Peyer's patch (tissue), 4 donors: Measurements from ENCODE around the gene GSTA4. TPM values are rescaled to one million over a fixed set of nuclear protein-coding genes. Genes with fewer than 3 reads are reported as not detected.
A peak's percentile ranks its signal among the peaks of the same experiment; 100 is the strongest.

Experiments
- DNase-seq, 3 donors: peaks; one replicate each; pipeline ENCODE4 v3.0.0-alpha.2; 2017 to 2019
- H3K27ac ChIP-seq, 4 donors: fragments of 200-600 bp; sonication (generic); one replicate each; pipeline ENCODE4 v1.5.1; 2016 to 2019
- H3K27me3 ChIP-seq, 2 donors: fragments of 200-600 bp; sonication (generic); one replicate each; pipeline ENCODE4 v1.5.1; 2019
- H3K36me3 ChIP-seq, 3 donors: fragments of 200-600 bp; sonication (generic); one replicate each; pipeline ENCODE4 v1.5.1; 2016 to 2019
- H3K4me1 ChIP-seq, 4 donors: fragments of 200-600 bp; sonication (generic); one replicate each; pipeline ENCODE4 v1.5.1; 2016 to 2019
- H3K4me3 ChIP-seq, 4 donors: fragments of 200-600 bp; sonication (generic); 1 replicate in 3 of 4; 2 replicates in 1 of 4; pipeline ENCODE4 v1.5.1; 2016 to 2019; ENCODE audit warnings: mild to moderate bottlenecking in 1 of 4
- H3K9me3 ChIP-seq, 4 donors: fragments of 200-600 bp; sonication (generic); one replicate each; pipeline ENCODE4 v1.5.1; 2016 to 2019; ENCODE audit warnings: mild to moderate bottlenecking in 1 of 4
- CTCF ChIP-seq, 6 experiments: fragments of 450-650 bp in 4 of 6; fragments of 200-600 bp in 2 of 6; sonication (generic) in 1 of 6; IDR thresholded peaks; one replicate each; pipeline ENCODE4 v1.5.1; 2017 to 2019; ENCODE audit warnings: antibody characterized with exemption in 6 of 6, mild to moderate bottlenecking in 3 of 6, moderate library complexity in 1 of 6
- POLR2A ChIP-seq, 2 donors: fragments of 450-650 bp; IDR thresholded peaks; one replicate each; pipeline ENCODE4 v1.5.1; 2017; ENCODE audit warnings: antibody characterized with exemption in 2 of 2, mild to moderate bottlenecking in 2 of 2, moderate library complexity in 2 of 2
- total RNA-seq, 4 donors: library from RNA; depleted of rRNA; stranded (reverse); fragments of >200 nt; gene quantifications; one replicate each; pipeline ENCODE4 v1.1.0, GENCODE V29; 2016

GSTA4 gene
- total RNA-seq, 4 donors from 2014 or later: 13.9 to 17.9 (median 15.0) TPM

GRCh38 chr6:52931351-52931750 lies 63.7 kb downstream of the GSTA4 start:
- no peak overlapping the region for H3K4me3 ChIP-seq
- TF ChIP-seq POLR2A (IDR thresholded peaks at IDR 0.05) (no peak), CTCF (IDR thresholded peaks at IDR 0.05) (no peak)

DNA sequence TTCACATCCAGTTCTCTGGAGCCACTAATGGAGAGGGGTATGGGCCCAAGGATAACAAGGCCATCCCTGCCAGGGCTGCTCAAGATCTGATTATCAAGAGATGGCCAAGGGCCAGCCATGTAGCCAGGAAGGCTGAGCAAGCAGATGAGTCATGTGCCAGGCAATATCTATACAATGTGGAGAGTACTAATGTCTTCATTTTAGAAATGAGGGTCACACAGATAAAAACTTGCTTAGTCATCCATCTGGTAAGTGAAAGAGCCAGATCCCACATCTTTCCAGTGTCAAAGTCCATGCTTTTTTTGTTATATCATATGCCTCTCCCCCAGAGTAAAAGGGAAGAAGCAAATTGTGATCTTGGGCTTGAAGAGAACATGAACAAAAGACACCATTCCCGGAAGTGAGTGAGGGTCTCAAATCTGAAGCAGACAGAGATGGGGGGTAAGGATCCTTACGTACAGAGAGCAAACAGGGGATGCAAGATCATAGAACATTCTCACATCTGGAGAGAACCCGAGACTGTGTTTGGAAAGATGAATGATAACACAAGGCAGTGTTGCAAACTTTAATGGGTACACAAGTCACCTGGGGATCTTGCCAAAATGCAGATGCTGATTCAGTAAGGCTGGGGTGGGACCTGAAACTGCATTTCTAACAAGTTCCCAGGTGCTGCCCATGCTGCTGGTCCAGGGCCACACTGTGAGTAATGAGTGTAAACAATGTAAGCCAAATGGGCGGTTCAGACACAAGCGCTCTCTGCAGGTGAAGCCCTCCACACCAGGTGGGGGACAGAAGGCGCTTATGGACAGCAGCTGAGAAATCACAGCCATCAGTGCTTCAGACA lies 65.5 kb downstream of the GSTA4 start:
- Histone ChIP-seq H3K27ac (no peak overlapping the region), H3K27me3 (no peaks in the 10 kb centered on the region), H3K4me3 (no peak overlapping the region), H3K4me1 (peaks cover 0 to 5% (median 0%) of the 10 kb centered on the region in 4 donors), H3K9me3 (no peaks in the 10 kb centered on the region), H3K36me3 (no peaks in the 10 kb centered on the region)
- TF ChIP-seq CTCF (IDR thresholded peaks at IDR 0.05) (no peak), POLR2A (IDR thresholded peaks at IDR 0.05) (no peak)
- peak in 2 of 3 donors; percentile 52 to 77 for DNase-seq

More at GRCh38 chr6:52931351-52931750, 63.7 kb downstream of the GSTA4 start:
- Histone ChIP-seq H3K27ac (no peak overlapping the region), H3K4me1 (peaks cover 0 to 5% (median 0%) of the 10 kb centered on the region in 4 donors), H3K9me3 (no peaks in the 10 kb centered on the region), H3K27me3 (no peaks in the 10 kb centered on the region), H3K36me3 (no peaks in the 10 kb centered on the region)
- DNase-seq: no peak

Other genes with a start within 250 kb of the GSTA4 start
- 10 to 100 TPM; 15.7 to 92.2 (median 58.4) TPM for gene GSTA2, start 231.8 kb downstream of the GSTA4 start, total RNA-seq
- 1,000 to 10,000 TPM in 1 of 4 donors, 100 to 1,000 TPM in 3; 222 to 1,400 (median 545) TPM for gene GSTA1, start 191.5 kb downstream of the GSTA4 start, total RNA-seq
- gene GSTA5, start 154.5 kb downstream of the GSTA4 start, total RNA-seq: not detected
- gene GSTA3, start 85.6 kb downstream of the GSTA4 start, total RNA-seq: not detected
- gene CILK1, start 66.5 kb upstream of the GSTA4 start, total RNA-seq: 10 to 100 TPM; 14.9 to 21.0 (median 17.4) TPM
- 100 to 1,000 TPM in 1 of 4 donors, 10 to 100 TPM in 3; 62.5 to 109 (median 76.6) TPM for gene FBXO9, start 70.1 kb upstream of the GSTA4 start, total RNA-seq
- gene GCM1, start 153.6 kb upstream of the GSTA4 start, total RNA-seq: not detected